HG03521 (cell line): Measurements from ENCODE around the gene KCNQ5.
"Not testable (repeated sequence)": the region's sequence is repeated elsewhere in the genome, so short reads cannot be mapped to it uniquely, and the experiment has no call there.

ENCODE experiments used
- ATAC-seq: cut with Tn5 transposase; IDR thresholded peaks from one replicate; pipeline ENCODE4 v1.9.1; 2021; ENCODE audit warnings: mild to moderate bottlenecking, moderate library complexity; ENCODE audit not compliant: unreplicated experiment

Gene KCNQ5

DNA sequence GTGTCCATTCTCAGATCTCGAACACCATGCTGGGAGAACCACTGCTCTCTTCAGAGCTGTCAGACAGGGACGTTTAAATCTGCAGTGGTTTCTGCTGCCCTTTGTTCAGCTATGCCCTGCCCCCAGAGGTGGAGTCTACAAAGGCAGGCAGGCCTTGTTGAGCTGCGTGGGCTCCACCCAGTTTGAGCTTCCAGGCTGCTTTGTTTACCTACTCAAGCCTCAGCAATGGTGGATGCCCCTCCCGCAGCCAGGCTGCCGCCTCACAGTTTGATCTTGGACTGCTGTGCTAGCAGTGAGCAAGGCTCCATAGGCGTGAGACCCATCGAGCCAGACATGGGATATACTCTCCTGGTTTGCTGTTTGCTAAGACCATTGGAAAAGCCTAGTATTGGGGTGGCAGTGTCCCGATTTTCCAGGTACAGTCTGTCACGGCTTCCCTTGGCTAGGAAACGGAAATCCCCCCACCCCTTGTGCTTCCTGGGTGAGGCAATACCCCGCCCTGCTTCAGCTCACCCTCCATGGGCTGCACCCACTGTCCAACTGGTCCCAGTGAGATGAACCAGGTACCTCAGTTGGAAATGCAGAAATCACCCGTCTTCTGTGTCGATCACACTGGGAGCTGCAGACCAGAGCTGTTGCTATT, 362.4 kb downstream of the KCNQ5 start:
- not testable (repeated sequence) for ATAC-seq

DNA sequence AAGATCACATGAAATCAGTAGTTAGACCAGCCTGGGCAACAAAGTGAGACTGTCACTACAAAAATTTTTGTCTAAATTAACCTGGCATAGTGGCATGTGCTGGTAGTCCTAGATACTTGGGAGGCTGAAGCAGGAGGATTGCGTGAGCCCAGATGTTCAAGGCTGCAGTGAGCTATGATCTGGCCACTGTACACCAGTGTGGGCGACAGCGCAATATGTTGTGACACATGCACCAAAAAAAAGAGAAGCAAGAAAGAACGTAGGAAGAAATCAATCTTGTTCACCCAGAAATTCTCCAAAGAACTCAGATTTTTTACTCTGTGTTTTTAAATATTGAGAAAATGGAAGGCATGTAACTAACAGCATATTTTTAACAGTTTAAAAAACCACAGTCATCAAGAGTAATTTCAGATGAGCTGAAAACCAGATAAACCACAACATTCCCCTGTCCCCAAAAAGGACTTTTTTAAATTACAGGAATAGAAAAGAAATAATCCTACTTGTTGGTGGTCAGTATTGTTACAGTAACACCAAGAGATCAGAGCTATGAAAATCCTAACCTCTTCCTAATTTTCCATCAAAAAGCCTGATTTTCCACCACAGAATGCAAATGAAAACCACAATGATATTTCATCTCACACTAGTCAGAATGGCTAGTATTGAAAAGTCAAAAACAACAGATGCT, 363.3 kb downstream of the KCNQ5 start:
- no peak for ATAC-seq

DNA sequence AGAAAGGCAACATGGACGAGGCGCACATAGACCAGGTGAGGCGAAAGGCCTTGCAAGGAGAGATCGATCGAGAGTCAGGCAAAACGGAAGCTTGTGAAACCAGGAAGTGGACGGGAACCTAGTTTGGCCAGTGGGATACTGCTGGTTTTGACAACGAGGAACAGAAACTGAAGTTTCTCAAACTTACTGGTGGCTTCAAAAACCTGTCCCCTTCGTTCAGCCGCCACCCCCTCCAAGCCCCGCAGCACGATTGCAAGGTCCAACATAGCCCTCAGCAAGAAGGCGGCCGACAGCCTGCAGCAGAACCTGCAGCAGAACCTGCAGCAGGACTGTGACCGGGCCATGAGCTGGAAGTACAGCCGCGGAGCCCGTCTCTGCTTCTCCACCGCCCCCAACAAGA, 365.4 kb downstream of the KCNQ5 start:
- ATAC-seq, result no peak

DNA sequence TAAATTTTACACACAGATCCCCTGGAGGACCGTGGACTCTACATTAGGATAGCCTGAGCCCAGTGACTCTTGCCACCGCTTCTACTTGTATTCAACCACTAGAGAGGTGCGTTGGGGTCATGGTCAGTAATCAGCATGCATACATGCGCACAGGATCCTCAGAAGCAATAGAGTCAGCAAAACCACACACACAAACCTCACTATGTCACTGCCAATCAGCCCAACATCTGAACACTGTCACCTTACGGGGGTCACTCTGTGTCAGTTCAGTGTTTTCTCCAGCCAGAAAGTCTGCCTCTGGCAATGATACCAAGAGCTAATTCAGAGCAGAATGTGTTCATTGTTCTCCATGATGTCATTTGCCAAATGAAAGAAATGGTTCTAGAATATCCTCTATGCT, 378.1 kb downstream of the KCNQ5 start:
- no peak for ATAC-seq

DNA sequence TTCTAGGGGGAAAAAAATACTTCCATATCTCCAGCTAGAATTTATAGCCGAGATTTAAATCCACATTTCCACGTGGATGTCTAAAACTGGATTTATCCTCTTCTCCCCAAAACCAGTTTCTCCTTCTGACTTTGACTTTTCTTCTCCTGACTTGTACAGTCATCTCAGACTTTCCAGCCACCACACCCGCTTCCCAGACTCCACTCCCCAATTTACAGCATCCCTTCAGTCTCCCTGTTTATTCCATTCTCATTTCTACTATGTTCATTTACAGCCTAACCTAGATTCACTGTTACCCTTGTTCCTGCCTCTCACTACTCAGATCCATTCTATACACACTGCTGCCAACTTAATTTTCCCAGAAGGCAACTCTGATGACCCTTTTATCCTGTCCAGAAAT, 378.6 kb downstream of the KCNQ5 start:
- ATAC-seq, result no peak

DNA sequence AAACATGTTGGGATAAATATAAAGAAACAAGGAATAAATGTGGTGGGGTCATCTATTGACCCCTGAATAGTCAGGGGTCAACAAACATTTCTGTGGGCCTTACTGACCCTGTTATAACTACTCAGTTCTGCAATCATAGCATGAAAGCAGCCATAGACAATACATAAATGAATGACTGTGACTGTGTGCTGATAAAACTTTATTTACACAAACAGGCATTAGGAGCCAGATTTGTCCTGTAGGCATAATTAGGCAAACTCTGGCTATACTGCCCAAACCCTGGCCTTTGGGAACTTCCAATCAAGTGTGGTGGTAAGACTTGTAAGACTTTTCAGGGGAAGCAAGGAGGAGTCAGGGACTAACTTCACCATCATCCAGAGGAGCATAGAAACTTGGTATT, 380.7 kb downstream of the KCNQ5 start:
- ATAC-seq, result no peak

DNA sequence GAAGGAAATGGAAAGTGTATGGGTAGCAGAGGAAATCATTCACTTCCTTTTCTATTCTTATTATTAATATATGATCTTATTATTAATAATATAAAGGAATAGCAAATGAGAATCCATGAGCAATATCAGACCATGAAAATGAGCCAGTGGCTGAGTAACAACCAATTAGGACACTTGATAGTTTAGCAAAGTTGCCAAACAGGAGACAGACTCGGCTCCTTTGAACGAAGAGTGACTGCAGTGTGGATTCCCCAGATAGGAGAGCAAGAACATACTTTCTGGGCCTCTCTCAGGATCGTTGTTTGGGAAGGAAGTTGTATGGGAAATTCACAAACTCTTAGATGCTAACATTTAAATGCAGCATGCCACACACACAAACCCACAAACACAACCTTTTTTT, 381.4 kb downstream of the KCNQ5 start:
- ATAC-seq, result no peak

DNA sequence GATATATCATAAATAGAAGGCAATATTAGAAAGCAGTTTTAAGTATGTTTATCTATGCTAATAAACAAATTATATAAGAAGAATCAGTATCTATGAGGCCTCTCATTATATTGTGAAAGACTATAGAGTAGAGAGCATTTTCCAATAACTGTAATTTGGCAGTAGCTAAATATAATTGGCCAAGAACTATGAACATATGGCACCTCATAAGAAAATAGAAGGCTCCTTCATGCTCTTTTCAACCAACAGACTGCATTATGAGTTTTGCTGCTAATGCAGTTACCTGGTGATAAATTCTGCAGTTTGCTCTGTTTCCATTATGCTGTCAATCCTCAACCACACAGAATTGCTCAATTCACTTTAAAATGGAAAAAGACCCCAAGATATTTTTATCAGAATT, 382.4 kb downstream of the KCNQ5 start:
- no peak for ATAC-seq

DNA sequence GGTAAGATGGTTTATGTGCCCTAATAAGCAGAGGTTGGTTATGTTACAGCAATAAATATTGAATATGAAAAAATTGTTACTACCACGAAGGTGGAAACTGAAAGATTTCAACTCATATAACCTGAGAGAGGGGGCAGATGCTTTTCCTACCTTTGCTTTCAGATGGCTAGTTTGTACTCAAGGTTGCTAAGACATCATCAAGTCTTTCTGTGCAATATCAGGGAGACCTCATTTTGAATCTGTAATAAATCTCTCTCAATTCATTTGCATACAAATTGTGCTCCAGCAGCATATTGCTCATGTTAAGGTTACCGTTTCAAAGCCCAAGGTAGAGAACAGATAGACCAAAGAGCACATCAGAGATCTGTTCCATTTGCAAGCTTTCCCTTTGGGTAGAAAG, 383.0 kb downstream of the KCNQ5 start:
- no peak for ATAC-seq

DNA sequence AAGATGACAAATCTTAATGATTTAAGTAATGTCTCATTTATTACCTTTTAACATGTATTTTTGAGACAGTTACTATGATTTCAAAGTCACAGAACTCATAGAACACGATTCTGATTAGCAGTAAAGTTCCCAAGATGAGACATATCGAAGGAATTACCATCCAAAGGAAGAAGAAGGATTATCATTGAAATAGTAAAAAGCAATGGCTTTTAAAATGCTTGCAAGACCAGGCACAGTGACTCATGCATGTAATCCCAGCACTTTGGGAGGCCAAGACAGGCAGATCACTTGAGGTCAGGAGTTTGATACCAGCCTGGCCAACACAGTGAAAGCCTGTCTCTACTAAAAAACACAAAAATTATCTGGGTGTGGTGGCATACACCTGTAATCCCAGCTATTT, 384.3 kb downstream of the KCNQ5 start:
- no peak for ATAC-seq

DNA sequence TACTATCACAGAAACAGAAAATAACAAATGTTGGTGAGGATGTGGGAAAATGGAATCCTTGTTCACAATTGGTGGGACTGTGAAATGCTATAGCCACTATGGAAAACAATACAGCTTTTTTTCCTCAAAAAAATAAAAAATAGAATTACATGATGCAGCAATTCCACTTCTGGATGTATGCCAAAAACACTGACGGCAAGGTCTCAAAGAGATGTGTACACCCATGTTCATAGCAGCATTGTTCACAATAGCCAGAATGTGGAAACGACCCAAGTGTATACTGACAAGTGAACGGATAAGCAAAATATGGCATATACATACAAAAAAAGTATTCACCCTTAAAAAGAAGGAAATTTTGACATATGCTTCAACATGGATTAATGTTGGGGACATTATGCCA, 390.1 kb downstream of the KCNQ5 start:
- no peak for ATAC-seq

DNA sequence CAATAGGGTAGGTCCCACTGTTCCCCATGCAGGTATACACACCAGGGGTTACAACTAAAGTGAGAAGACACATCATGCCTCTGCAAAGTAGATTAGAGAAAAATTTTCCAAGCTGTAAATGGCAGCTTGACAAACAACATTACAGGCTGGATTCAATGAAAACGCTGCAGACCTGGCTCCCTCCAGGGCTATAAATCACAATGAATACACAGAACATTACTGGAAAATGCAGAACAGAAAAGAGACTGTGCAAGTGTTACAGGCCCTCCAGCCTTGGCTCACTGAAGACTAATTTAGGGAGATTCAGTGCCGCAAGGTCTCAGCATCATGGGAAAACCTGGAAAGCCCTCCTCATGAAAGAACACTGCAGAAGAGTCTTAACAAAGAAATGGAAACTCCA, 395.6 kb downstream of the KCNQ5 start:
- no peak for ATAC-seq

DNA sequence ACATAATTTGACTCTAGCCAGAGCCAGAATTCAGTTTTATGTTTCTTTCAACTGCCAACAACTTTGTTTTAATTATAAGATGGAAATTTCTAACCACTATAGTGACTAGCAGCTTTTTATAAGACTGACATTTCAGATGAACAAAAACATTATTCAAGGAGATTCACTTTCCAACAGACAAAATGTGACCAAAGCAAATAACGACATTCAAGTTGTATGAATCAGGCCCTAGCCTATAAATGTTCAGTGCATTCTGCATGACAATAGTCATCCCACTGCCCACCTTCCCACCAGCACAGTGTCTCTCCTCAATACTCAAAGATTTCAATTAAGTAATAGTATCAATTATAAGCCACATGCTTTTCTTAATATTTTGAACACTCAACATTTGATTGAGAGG, 402.7 kb downstream of the KCNQ5 start:
- no peak for ATAC-seq

DNA sequence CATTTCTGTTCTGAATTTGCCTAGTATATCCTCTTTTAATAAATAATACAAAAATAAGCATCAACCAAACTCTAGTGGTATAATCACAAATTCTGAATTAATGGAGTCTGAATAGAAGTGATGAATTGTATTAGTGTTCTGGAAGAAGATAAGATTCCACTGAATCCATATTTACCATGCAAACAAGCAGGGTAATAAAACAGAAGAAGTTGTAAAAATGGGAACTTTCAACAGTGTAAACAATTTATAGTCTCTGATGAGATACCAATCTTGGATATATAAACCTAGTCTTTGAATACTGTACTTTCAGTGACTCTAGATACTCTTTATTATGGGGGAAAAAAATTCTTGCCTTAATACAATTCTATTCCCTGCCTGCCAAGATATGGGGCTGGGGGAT, 405.8 kb downstream of the KCNQ5 start:
- ATAC-seq, result no peak

DNA sequence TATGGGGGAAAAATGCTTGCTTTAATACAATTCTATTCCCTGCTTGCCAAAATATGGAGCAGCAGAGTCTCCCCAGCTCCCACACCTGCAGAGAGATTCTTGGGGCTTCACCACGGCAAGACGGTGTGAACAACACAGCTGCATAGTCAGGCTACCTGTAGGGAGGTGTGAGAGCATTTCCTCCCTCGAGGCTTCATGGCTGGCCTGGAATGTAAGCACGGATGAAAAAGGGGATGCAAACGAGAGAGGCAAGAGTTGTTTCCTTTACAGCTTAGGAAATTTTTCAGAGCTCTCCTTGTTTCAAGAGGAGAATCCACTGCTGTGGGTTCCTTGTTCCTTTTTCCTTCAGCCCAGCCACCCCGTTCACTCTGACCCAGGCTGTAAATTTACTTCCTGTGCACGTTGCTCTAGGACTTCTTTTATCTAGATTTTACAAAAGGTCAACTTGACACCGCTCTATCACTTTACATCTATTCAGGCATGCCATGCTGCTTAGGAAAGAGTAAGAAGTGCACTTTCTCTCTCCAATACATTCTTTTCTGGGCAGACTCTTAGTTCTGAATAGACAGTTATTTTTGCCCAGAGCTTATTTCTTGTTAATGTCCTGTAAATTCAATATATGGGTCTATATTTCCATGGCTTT, 406.4 kb downstream of the KCNQ5 start:
- ATAC-seq, result no peak

DNA sequence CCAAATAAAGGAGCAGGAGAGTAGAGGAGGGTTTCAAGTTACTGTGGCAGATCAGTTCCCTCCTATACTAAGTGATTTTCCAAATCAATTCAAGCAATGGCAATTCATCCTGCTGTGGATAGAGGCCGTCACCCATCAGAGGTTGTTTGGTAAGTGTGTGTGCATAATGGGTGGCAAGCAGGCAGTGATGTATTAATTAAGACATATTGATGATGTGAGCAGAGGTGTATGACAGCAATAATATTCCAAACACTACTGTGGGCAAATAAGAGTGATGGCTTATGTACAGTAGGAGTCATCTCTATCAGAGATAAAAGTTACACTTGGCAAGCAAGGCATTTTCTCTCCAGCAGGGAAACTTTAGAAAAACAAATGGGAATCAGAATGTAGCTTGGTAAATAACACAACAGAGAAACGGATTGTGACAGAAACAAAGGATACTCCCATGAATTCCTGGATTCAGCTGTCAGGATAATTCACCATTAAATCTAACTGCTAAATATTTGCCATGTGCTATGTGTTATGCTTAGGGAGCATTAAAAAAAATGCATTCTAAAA, 407.1 kb downstream of the KCNQ5 start:
- ATAC-seq, result no peak

DNA sequence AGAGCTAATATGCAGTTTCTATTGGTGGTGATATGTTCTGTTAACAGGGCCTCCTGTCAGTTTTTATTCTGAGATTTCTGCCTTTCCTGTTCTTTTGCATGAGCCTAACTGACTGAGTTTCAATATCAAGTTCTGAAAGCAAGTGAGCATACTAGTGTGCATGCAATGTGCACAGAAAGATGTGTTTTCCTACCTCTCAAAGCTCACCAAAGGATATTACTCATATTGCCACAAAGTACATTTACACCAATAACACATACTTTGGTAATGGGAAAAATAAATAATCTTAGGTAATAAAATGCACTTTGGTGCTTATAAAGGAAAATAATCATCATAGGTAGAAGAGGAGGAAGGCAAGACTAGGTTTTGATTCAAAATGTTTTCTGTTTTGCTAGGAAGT, 408.4 kb downstream of the KCNQ5 start:
- ATAC-seq, result no peak

DNA sequence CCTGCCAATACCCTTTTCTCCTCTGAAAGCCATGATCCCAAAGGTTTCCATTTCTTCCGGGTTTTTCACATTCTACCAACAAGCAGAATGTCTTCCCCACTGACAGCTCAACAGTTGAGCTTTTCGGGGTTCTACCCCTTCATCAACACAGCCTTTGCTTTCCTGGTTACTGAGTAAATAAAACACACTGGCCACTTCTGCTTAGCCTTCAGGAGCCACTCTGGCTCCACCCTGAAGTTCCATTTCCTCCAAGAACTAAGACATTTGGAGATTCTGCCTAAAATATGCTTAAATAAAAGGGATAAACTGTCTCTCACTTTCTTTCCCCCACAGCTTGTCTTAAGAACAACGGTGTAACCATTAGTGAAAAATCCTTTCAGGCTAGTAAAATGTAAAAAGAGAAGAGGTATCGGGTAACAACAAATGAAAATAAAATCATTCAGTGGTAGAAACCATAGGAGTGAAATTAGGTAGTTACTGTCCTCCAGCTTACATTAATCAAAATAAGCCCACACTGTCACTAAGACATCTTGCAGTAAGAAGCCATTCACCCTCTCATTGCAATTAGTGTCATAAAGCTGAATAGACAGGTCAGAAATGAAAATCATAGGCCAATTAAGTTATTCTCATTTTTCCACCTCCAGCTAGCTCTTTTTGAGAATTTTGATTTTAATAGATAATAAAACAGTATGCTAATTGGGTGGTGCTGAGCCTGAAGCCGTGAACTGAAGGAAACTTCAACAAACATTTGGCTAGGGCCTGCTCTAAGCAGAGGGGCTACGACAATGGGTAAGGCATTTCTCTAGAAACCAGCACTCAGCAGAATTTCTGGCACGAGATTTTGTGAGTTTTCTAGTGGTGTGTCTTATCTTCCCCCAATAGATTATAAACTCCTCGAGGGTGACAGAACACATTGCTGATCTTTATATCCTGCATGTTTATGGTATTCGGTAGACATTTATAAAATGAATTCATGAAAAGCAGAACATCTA, 409.2 kb downstream of the KCNQ5 start:
- no peak for ATAC-seq

DNA sequence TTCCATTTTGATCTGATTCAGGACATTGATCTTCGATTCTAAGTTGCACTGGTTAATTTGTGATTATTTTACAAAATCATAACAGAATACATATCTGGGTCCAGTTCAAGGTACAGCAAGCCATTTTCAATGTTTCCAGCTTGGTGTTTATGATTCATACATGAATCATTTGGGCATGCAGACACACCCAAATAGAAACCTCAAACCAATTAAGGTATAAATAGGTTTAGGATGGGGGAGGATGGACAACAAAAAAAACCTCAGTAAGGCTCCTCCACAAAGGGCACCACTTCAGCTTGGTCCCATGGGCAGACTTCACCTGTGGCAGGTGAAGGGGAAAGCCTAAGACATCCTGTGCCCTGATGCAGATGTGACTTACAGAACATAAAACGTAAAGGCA, 410.7 kb downstream of the KCNQ5 start:
- ATAC-seq, result no peak

DNA sequence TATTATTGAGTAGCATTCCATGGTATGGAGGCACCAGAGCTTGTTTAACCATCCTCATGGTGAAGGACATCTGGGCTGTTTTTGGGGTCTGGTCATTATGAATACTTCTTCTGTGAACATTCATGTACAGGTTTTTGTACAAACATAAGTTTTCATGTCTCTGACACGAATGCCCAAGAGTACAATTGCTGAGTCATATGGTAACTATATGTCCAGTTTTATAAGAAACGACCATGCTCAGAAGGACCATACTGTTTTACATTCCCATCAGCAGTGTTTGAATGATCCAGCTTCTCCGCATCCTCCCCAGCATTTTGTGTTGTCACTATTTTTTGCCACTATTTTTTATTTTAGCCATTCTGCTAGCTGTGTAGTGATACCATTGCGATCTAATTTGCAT, 414.8 kb downstream of the KCNQ5 start:
- no peak for ATAC-seq

DNA sequence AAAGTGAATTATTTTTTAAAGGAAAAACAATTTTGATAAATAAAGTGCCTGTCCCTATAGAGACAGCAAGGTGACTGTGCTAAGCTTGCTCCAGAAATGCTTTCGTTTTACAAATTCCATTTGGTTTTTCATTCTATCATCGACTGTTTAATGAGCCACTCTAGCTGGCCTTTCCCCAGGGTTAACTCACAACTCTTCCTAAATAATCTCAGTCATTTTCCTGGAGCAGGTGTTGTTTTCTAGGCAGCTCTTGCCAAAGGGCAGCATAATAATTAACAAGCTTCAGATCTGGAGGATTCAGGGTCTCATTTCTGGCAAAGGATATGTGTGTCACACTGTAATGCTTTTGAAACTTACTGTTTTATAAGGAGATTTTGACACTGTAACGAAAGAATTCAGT, 419.2 kb downstream of the KCNQ5 start:
- no peak for ATAC-seq
